ENCODE results near the gene LDB3.

The LDB3 gene

DNA sequence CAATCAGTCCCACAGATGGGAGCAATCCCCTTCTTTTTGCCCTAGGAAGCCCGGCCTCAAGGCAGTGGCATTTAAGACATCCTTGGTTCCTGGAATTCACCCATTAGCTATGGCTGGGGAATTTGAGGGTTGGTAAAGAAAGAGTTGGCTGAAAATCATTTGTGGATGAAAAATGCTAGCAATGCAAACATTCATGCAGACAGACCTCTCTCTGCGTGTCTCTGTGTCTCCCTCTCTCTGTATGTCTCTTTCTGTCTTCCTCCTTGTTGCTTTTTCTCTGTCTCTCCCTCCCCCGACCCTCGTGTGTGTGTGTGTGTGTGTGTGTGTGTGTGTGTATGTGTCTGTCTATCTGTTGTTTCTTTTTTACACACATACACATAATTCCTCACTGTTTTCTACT, 19.4 kb downstream of the LDB3 start:
- no peak for DNase-seq

DNA sequence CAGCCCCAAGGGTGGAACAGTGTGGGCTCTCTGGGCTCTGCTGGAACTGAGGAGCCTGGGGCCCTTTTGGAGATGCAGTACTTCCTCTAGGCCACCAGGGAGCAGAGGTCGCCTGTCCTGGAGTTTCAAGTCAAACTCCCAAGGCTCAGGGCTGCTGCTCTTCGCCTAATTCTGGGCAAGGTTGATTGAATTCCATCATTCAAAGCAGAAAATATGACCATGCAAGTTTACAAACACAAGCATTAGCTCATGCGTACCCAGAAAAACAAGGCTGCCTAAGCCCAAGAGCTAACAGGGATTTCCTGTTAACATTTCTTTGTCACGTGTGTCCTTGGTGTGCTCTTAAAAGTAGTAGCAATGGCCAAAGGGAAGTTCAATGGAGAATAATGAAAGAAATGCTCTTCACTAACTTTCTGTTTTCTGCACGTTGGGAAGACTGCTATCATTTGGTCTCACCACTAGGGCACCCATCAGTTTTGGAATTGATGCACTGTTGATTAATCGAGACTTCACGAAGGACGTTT, 20.1 kb downstream of the LDB3 start:
- DNase-seq, result peak; percentile 58 to 70

DNA sequence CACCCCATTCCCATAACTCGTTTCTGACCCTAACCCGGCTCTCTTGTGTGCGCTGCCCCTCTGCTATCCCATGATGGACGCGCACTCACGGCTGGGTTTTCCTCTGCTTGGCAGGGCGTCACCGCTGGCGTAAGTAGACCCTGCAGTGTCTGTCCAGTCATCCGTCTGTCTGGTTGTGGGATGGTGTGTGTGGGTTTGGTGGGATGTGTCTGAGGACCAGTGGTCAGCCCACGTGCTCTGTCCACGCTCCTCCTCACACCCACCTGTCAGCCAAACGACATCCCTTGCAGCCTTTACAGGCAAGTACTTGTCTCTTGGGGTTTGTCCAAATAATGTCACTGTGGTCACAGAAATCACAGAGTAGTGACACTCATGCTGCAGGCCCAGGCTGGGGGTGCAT, 20.8 kb downstream of the LDB3 start:
- DNase-seq, result no peak

DNA sequence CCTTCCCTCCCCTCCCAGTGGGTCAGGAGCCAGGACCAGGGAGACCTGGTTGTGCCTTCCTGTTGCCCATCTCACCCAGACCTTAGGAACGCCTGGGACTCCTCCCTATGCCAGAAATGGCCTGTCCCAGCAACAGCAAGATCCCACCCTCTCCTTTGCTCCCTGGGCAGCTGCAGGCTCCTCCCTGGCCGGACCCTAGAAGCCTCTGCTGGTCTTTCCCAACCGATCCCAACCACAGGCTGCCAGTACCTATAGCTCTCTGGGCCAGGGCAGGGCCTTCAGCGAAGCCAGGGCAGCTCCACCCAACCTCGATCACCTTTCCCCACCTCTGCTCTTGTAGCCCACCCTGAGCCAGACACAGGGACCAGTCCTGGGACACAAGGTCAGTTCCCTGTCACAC, 21.9 kb downstream of the LDB3 start:
- DNase-seq, result no peak

DNA sequence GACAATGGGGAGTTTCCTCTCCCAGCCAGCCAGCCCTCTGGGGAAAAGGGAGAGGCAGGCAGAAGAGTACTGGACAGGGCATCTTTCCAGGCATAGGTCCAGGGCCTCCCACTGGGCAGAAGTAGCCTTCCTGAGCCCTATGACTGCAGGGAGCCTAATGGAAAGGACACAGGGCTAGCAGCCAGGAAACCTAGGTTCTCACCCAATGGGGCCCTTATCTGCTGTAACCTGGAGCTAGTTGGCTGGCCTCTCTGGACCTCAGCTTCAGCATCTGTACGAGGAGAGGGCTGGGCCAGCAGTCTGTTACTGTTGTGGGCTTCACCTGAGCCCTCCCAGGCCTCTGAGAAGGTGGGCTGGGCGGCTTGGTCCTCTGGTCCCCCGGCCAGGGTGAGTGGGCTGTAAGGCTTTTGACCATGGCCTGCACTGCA, 22.4 kb downstream of the LDB3 start:
- DNase-seq, result no peak

DNA sequence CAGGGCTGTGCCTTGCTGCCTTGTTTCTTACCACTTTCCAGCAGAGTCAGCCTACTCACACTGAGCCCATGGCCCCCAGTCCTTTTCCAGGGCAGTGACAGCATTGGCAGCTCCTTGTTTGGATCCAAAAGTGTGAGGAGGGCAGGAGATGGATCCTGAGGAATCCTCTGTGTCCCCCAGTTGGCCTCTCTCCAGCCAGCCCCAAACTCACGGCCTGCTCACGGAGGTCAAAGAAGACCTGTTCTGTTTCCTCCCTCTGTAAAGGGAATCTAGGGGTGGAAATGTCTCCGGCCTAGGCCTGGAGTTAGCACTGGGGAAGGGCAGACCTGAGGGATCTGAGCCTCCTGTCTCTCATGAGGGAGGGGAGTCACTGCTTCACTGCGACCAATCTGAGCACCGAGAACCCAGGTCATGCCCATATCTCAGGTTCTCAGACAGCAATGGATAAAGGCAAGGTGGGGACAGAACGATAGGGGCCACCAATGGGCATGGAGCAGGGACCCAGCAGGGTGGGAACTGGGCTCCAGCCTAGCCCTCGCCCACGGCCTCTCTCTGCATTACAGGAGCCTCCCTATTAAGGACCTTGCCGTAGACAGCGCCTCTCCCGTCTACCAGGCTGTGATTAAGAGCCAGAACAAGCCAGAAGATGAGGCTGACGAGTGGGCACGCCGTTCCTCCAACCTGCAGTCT, 23.2 kb downstream of the LDB3 start:
- no peak for DNase-seq

DNA sequence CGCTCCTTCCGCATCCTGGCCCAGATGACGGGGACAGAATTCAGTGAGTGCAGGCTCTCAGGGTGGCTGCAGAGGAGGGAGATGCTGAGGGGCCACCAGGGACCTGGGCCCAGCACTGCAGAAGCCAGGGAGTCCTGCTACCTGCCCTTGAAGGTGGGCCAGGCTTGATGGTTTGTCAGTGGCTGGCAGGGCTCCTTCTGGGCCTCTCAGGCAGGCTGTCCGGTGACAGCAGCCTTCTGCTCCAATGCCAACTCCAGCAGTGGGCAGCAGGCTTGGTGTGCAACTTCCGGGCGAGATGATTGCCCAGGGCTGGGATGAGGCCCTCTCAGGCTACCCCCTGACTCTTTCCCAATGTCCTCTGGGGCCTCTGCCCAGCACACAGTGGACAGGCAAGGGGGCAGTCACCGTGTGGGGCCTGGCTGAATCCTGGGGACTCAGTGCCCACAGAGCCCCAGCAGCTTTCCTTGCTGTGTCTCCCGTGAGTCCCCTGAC, 23.8 kb downstream of the LDB3 start:
- DNase-seq, result no peak

DNA sequence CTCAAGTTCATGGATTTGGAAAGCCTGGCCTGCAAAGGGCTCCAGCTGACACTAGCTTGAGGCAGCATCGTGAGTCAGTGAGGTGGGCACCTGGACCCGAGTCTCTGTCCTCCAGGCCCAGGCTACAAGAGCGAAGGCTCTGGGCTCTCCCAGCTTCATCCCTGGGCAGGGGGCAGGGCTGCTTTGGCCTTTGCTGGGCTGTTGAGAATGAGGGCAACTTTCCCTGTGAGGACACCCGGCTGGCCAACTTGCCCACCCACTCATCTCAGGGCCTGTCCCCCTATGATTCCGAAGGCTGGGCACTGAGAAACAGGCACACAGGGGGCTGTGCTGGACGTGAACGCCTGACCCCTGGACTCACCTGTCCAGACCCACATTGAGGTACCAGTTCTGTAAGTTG, 24.4 kb downstream of the LDB3 start:
- no peak for DNase-seq

DNA sequence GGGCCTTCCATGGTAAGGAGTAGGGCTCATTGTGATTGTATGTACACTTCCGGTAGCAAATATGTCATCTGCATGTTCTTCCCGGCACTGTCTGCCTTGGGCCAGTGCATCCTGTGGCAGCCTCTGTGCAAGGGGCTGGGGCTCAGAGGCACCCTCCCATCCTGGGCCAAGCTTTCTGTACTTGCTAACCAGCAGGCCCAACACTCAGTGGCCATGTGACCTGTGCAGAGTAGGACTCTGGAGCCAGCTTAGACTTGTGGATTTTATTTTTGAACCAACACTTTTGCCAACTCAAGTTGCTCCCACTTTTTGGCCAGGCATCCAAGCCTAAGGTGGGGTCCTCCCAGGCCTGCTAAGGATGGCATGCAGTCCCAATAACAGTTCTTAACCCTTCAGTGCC, 25.0 kb downstream of the LDB3 start:
- no peak for DNase-seq

DNA sequence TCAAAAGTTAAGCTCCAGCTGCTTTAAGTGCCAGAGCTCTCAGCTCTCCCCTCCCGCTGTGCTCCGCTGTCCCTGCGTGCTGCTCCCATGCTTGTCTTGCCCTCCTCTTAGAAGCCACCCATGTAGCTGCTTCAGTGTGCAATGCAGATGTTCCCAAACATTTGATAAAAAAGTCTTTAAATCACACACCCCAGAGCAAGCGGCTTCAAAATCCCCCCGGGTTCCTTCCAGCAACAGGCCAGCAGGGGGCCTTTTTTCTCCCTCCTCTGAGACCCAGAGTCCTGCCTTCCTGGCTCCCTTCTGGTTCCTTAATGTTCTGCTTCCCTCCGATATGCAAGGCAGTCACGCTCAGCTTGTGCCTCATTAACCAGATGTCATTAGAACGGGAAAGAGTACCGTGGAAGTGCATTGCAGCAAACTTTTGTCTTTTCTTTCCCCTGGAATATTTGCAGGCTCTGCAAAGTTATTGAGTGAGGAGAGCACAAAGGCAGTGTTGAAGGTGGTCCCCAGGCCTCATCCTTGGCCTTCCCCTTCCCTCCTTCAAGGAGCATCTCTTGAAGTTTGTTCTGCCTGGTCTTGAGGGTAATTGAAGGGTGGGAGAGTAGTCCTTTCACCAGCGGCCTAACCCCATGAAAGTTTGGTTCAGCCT, 25.5 kb downstream of the LDB3 start:
- DNase-seq, result peak; percentile 32 to 34

DNA sequence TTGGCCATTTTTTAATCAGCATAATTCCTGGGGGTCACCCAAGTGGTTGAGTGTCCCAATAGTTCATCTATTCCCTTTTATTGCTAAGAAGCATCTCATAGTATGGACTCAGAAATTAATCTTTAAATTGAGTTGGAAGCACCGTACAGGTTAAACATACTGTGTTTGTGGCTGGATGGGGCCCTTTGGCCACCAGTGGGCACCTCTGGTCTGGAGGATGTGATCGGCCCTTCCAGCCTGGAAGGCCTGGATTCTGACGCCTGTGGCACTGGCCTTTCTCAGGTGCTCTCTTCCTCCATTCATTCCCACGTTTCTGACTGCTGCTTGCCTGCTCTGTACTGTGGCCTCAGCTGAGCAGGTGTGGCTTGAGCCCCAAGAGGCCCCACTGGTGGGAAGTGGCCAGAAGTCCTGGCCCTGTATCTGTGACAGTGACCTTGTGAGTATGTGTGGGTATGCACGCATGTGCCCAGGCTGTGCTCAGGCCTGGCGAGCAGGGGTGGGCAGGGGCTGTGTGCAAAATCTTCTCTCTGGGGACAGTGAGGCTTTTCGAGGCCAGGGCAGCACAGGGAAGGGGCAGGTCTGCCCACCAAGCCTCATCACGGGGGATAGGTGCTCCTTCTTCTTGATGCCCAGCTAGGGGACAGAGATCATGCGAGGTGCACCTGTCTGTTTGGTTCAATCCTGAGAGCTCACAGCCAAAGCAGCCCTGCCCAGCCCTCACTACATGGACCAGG, 30.1 kb downstream of the LDB3 start:
- DNase-seq, result no peak

DNA sequence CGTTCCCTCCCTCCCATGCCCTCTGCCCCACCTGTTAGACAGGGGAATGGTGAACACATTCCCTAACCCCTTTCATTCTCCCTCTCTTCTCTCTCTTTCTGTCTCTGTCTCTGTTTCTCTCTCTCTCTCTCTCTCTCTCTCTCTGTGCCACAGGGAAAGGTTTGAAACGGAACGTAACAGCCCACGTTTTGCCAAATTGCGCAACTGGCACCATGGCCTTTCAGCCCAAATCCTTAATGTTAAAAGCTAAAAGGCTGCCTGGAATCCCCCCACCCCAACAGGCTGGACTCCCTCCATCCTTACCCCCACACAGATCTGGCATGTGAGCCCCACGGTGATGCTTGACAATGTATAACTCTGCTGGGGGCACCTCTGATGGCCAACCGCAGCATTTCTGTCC, 30.8 kb downstream of the LDB3 start:
- DNase-seq, result no peak

DNA sequence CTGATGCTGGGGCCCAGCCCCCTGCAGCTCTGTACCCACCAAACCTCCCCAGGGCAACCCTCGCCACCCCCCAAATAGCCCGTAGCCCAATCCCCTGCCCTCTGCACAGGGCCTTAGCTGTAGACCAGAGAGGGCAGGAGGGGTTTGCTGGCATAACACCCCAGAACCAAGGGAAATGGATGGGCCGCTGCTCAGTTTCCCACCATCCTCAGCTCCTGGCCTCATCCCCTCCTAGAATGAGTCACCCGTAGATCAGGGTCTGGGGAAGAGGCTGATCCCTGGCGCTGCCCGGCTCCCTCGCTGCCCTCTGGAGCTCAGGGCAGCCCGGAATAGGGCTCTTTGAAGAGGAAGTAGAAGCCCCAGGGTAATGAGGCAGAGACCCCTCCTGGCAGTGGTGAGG, 31.2 kb downstream of the LDB3 start:
- no peak for DNase-seq

DNA sequence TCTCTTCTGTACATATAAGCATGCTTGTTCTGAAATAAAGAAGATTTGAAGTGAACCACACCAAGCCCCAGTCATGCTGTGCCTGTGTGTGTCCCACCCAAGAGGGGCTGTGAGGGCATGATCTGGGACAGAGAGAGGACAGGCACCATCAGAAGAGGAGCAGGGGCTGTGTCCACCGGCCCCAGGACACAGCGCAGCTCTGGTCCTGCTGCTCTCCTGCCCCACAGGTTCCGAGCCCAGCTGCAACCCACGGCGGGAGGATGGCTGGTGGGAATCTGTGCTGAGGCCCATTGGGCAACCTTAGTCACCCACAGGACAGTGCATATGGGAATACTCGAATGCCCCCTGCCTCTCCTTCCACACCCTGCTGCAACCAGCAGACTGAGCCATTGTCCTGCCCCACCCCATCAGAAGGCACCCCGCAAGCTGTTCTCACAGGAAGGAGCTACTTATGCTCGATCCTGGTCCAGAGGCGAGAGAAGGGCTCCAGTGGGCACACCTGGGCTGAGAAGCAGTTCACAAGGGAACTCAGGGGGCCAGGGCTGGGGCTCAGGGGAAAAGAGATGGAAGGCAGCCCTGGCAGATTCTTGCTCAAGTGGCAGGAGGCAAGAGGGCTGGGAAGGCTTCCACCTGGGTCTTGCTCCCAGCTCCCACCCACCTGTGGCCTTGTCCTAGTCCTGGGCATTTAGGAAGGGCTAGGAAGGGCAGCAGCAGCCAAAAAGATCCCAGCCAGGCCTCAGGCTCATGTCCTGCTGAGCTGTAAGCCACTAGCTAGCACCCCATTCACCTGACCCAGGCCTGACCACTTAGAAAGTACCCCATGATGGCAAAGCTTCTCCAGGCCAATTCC, 31.9 kb downstream of the LDB3 start:
- no peak for DNase-seq

DNA sequence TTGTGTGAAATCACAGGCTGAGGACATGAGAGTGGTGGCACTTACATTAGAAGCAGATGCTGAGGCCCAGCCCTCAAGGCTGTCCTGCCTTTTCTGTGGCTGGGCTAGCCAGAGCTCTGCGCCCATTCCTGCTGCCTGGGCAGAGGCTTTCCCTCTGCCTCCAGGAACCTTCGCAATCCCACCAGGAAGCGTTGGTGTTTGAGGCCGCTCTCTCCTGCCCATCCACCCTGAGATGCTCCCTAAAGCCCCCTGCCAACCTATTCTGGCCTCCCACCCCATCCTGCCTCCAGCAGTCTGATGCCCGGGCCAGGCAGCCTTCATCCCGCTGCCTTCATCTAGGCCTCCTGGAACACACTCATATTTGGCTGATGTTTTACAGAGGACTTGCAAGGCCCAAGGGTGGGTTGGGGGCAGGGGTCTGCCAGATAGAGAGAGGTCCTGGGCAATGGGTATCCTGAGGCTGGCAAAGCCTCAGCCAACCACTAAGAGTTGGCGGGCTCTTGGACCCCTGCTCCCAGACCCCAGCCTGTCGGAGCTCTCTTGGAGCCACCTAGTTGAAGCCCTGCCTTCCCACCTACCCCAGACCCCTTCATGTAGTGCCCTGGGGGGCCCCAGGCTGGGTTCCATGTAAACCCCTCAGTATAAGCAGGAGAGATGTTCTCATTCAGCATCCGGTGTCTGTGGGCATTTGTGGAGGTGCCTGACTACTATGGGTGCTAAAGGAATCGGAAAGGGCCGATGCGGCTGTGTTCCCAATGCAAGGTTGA, 32.7 kb downstream of the LDB3 start:
- DNase-seq, result no peak

DNA sequence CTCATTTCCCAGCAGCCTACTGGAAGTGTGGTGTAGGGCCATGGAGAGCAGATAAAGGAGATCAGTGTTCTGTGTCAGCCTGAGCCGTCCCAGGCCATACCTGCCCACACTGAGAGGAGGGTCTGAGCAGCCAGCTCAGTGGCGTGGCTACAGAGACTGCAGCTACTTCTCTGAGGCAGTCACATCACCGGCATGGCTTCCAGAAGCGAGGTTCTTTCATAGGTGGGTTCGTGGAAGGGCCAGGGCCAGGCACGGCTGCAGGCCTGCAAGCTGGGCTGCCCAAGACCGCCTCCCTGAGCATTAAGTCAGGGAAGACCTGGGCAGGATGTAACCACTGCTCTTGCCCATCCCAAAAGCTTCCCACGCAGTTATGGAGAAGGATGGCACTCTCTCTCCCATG, 34.9 kb downstream of the LDB3 start:
- no peak for DNase-seq

DNA sequence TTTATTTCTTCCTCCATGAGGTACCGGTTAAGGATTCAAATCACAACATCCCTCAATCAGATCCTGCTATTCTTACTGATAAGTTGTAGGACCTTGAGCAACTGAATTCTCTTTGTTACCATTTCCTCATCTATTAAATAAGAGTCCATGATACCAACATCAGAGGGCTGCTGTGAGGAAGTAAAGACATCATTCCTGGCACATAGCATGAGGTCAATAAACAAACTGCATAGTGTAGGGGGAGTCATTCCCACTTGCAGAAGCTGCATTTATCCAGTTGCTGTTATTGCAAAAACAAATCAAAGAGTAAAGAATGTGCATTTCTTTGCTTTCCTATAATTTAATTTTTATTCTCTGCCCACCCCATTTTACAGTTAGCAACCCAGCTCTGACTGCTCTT, 36.8 kb downstream of the LDB3 start:
- no peak for DNase-seq

DNA sequence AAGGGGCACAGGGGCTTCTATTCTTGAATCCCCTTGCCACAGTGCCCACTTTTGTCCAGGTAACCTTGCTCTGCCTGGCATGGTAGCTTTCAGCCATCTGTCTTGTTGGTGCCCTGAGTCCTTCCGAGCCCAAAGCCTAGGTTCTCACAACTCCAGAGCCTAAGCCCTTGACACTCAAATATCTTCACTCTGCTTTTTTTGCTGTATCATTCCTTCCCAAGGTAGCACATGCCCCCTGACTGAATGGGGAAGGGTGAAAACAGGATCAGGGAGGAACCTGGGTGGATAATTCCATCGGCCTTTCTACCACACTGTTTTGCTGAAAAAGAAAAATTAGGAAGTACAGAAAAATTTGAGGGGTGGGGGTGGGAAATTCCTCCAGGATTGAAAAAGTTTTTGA, 37.6 kb downstream of the LDB3 start:
- no peak for DNase-seq

DNA sequence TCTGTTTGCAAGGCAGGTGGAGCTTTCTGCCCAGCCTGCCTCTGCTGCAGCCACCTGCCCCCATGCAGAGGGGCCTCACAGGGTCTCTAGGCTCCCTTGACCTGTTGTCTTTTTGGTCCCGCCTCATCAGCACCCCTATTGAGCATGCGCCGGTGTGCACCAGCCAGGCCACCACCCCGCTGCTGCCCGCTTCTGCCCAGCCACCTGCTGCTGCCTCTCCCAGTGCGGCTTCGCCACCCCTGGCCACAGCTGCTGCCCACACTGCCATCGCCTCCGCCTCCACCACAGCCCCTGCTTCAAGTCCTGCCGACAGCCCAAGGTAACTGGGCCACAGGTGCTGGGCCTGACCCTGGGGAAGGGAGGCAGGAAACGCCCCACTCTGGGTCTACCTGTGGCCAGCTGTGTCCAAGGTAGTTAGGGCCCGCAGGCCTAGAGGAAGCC, 38.1 kb downstream of the LDB3 start:
- no peak for DNase-seq

DNA sequence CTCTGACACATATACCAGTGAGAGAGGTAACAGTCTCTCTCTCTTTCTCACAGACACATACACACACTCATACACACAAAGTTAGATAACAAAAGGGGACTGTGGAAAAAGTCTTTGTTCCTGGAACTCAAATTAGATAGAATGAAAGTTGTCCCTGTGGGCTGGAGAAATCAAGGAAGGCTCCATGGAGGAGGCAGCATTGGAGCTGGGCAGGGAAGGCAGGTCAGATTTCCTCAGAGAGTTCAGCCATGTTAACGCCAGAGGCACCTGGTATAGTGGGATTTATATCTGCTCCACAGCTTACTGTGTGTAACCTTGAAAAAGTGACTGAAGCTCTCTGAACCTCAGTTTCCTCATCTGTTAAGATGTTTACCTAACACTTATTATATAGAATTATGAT, 38.7 kb downstream of the LDB3 start:
- no peak for DNase-seq

DNA sequence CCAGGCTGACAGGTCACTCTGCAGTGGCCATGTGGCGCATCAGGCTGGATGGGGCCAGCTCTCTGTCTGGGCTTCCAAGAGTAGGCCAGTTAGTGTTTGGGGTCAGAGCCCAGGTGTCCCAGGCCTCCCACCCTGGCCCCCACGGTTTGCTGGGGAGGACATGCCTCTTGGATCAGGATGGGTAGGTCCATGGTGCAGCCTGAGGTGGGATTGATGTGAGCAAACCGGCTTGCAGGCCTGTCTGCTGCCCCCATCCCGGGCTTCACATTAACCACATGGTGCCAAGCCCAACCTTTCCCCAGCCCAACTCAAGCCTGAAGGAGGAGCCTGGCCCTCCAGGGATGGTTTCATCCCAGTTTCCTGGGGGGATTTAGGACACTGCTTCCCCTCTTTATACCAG, 39.2 kb downstream of the LDB3 start:
- DNase-seq, result no peak
